HG02642 (cell line): ENCODE measurements around the gene ESPL1.
"Not testable (repeated sequence)": the region's sequence is repeated elsewhere in the genome, so short reads cannot be mapped to it uniquely, and the experiment has no call there.

Experiments
- ATAC-seq: cut with Tn5 transposase; IDR thresholded peaks from one replicate; pipeline ENCODE4 v1.9.1; 2021; ENCODE audit warnings: mild to moderate bottlenecking; ENCODE audit not compliant: unreplicated experiment, poor library complexity

The ESPL1 gene

GRCh38 chr12:53295070-53295890 is 27.2 kb downstream of the ESPL1 start, which contains the start of gene PFDN5:
TSS of gene PFDN5 (plus strand) at chr12:53295542. CDS start at chr12:53295568, 26 bp downstream.
- peak; percentile 83 for ATAC-seq

DNA sequence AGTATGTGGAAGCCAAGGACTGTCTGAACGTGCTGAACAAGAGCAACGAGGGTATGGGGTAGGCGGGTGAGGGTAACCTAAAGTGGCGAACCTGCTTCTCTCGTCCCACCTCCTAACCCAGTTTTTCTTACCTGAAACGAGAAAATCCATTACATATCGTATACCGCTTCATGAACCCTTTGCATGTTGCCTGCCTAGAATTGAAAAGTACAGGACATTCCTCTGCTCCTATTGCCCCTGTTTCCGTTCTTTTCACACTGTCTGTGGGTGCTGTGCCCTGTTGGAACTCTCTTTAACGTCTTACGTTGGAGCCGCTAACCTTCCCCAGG is 27.8 kb downstream of the ESPL1 start:
- ATAC-seq: no peak

- not testable (repeated sequence) for ATAC-seq
These were observed 29.0 kb downstream of the ESPL1 start for GRCh38 chr12:53297106-53297505.

GRCh38 chr12:53298164-53298563 is 30.1 kb downstream of the ESPL1 start:
- no peak for ATAC-seq

- no peak for ATAC-seq
These were observed 31.0 kb downstream of the ESPL1 start for GRCh38 chr12:53299101-53299453.

- ATAC-seq: peak; percentile 74
These were observed 31.5 kb downstream of the ESPL1 start, which contains the start of gene MYG1 for GRCh38 chr12:53299454-53300180. TSS of gene MYG1 (plus strand) at chr12:53299695. CDS start at chr12:53299738, 43 bp downstream.

- no peak for ATAC-seq
These were observed 32.1 kb downstream of the ESPL1 start for GRCh38 chr12:53300187-53300586.

DNA sequence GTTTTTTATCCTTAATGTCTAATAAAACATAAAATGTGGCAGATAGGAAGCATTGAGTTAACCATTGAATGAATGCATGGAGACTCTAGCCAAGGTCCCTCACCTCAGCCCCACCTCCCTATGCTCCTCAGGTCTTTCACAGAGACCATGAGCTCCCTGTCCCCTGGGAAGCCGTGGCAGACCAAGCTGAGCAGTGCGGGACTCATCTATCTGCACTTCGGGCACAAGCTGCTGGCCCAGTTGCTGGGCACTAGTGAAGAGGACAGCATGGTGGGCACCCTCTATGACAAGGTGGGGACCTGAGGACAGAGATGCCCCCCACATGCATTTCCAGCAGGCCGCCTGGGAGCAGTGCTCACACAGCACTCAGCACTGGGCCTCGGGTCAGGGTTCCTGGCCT is 34.8 kb downstream of the ESPL1 start:
- no peak for ATAC-seq

- ATAC-seq: no peak
These were observed 38.7 kb downstream of the ESPL1 start for GRCh38 chr12:53306826-53307225.

DNA sequence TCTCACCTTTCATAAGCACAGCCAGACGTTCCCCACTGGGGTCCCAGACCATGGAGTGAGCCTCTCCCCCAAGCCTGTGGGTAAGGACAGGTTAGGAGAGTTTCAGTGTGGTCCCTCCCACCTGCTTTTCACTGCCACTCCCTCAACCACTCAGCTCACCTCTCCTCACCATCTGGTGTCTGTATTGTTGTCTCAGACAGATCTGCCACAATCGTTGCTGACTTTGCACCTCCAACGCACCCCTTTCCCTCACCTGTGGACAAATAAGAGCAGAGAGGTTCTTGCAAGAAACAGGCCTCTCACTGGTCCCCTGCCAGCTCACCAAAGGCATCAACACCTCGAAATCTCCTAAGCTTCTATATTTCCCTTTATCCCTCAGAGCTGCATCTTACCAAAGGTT is 40.2 kb downstream of the ESPL1 start:
- no peak for ATAC-seq

GRCh38 chr12:53313996-53314395 is 45.9 kb downstream of the ESPL1 start:
- no peak for ATAC-seq

DNA sequence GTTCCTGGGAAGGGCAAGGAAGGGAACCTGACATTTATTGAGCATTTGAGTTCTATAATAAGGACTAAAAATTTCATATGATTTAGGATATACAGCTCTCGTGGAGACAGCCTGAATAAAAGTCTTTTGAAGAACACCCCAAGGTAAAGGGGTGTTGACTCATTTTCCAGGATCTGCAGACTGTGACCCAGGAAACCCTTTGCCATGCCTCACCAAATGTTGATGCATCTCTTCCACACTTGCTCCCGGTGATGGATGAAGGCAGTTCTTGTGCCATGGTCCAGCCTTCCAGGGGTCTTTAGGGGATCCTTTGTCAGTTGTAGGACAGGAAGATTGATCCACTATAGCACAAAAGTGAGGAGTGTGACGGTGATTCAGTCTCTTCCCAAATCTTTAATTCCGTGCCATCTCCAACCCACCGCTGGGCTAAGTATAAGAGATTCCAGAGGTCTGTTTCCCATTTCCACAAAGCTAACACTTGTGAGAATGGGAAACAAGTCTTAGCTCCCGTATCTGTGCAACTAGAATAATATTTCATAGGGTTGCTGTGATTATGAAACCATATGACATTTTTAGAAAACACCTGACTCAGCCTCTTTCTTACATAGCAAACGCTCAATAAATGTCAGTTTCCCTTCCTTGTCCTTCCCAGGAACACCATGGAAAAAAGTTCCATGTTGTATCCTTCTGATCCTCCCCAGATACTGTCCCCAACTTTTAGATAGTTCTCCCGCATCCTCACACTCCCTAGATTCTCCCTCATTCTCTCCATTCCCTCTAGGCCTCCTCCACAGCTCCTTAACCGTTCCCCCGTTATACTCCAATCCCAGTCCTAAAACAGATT is 52.5 kb downstream of the ESPL1 start:
- no peak for ATAC-seq

DNA sequence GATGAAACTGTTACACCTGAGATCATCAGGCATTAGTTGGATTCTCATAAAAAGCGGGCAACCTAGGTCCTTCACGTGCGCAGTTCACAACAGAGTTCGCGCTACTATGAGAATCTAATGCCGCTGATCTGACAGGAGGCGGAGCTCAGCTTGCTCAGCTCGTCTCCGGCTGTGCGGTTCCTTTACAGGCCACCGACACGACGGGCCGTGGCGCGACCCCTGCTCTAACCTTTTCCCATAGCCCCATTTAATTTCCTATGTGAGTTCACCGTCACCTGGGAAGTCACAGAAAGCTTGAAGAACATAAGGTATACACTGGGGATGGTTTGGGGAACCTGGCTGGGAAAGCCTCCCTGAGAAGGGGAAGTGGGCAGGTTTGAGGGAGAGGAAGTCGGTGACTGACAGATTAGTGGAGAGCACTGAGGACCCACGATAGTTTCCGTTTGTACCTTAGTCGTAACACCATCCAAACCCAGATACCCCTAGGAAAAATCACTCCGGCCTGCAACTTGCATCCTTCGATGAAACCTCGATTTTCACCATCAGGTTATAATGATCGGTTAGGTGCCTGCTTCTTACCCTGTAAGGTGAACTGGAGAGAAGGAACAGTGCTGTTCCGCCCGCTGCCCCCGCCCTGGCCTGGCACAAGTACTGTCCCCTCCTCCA is 56.1 kb downstream of the ESPL1 start:
- peak; percentile 28 for ATAC-seq

- ATAC-seq: peak; percentile 61
These were observed 56.8 kb downstream of the ESPL1 start for GRCh38 chr12:53324779-53325510.

GRCh38 chr12:53325511-53326061 is 57.5 kb downstream of the ESPL1 start:
- no peak for ATAC-seq

DNA sequence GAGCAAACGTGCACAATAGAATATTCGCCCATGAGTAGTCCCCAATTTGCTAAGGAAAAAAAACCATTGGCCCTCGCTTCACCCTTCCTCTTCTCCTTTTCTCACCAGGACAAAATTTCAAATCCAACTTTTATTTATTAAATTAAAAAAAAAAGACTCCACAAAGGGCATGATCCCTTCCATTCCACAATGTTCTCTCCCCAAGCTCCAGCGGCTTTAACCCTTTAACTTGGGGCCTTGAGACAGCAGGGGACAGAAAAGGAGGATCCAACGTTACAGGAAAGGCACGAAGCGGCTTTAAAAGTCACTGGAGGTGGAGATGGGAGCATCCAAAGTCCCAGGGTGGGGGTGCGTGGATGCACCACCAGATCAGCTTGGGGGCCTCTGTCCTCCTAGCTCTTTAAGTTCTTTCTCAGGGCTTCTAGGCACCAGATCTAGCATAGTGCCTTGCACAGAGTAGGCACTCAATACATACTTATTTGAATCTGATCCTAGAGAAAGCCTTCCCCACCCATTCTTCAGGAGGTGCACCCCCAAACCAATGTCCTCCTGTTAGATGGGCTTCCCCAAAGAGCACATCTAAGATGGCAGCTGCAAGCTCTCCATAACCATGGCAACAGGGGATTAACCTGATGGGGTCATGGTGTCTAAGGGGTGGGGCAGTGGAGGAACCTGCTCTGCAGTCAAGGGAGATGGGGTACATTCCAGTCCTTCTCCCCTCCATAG is 58.5 kb downstream of the ESPL1 start:
- no peak for ATAC-seq

DNA sequence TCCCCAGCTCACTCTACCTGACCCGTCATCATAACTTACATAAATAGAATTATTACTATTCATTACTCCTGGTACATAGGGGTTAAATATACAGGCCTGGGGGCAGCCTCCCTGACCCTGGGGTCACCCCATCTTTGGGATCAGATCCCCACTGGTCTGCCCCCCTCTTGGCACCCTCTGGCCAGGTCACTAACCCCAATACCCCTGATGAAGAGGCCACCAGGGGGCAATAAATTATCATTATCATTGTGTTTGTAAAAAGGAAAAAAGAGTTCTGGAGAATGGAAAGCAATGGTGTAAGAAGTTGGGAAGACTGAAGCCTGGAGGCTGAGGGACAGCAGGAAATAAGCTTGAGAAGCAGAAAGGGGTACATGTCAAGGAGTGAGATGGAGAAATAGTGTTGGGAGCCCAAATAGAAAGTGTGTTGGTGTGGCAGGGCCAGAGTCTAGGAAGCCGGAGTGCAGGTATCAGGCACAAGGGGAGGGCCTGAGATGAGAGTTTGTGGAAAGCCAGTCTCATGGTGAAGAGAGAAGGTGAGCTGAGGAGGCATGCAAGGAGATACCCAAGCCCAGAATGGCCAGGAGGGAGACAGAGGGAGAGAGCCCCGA is 59.4 kb downstream of the ESPL1 start:
- no peak for ATAC-seq

- ATAC-seq: no peak
These were observed 59.9 kb downstream of the ESPL1 start for GRCh38 chr12:53328043-53328435.
